EH (cell line): ENCODE data around the gene KCNK6.
A peak's percentile ranks its signal among the peaks of the same experiment; 100 is the strongest.

Experiments used
- DNase-seq: peaks from one replicate; pipeline ENCODE4 v3.0.0-alpha.2; 2015; ENCODE audit warnings: low read depth

KCNK6 gene

DNA sequence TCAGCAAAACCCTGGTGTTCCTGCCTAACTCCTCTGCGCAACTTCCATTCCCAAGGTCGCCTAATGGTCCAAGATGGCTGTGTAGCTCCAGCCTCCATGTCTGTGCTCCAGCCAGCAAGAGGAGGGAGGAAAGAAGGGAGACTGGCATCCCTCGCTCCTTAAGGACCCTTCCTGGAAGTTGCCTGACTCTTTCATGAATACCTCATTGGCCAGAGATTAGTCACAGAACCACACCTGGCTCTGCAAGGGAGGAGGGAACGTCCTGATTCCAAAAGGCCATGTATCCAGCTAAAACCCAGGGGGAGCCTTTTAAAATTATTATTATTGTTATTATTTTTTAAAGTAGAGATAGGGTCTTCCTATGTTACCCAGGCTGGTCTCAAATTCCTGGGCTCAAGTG is 4.8 kb downstream of the KCNK6 start:
- no peak for DNase-seq

DNA sequence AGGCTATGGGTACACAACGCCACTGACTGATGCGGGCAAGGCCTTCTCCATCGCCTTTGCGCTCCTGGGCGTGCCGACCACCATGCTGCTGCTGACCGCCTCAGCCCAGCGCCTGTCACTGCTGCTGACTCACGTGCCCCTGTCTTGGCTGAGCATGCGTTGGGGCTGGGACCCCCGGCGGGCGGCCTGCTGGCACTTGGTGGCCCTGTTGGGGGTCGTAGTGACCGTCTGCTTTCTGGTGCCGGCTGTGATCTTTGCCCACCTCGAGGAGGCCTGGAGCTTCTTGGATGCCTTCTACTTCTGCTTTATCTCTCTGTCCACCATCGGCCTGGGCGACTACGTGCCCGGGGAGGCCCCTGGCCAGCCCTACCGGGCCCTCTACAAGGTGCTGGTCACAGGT is 6.9 kb downstream of the KCNK6 start:
- DNase-seq = no peak

- DNase-seq = no peak
Observed at GRCh38 chr19:38329651-38330050, 10.0 kb downstream of the KCNK6 start.

DNA sequence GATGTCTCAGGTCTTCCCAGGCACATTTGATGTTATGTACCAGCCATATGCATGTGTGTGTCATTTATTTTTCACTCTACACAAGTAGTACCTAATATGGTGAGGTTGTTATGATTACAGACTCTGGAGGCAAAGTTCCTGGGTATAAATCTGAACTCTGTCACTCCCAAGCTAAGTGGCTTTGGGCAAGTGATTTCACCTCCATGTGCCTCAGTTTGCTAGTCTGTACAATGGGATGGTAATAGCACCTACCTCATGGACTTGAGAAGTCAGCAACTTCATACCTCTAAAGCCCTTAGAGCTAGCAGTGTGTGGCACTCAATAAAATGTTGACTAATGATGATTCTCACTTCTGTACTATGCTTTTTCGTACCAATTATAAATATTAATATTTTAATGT is 12.1 kb downstream of the KCNK6 start:
- DNase-seq = no peak

DNA sequence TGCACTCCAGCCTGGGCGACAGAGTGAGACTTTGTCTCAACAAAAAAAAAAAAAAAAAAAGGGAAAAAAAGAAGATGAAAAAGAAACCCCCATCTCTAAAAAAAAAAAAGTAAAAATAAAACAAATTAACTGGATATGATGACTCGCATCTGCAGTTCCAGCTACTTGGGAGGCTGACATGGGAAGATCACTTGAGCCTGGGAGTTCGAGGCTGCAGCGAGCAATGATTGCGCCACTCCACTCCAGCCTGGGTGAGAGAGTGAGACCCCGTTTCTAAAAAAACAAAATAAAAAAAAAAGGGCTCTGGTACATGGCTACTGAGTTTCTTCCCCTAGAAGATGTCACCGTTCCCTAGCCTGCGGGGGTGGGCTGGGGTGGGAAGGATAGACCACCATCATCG is 13.6 kb downstream of the KCNK6 start:
- peak; percentile 50 for DNase-seq

GRCh38 chr19:38335949-38336637 is 16.4 kb downstream of the KCNK6 start:
- DNase-seq = peak; percentile 98

GRCh38 chr19:38336638-38337359 is 17.2 kb downstream of the KCNK6 start:
- peak; percentile 94 for DNase-seq

DNA sequence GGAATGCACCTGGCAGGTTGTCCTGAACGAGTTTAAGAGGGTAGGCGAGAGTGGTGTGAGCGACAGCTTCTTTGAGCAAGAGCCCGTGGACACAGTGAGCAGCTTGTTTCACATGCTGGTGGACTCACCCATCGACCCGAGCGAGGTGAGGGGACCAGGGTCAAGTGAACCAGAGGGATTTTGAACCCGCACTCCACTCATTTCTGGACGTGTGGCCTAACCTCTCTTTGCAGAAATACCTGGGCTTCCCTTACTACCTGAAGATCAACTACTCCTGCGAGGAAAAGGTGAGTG is 17.7 kb downstream of the KCNK6 start:
- no peak for DNase-seq

DNA sequence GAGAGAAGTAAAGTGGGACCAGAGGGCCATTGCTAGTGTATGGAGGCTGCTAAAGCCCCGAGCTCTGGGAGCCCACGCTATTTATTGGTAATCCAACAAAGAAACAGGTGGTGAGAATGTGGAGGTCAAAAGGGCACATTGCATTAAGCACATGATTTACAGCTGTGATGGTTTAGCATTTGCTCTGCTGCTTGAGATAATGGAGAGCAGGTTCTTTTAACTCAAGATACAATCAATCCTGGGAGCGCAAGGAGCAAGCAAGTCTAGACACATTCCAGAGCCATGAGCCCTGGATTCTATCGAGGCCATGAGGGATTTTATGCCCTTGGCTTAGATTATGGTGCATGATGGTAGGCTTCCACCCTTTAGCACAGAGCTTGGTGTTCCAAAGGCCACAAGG is 19.4 kb downstream of the KCNK6 start:
- DNase-seq = peak; percentile 38

GRCh38 chr19:38340927-38341326 is 21.3 kb downstream of the KCNK6 start:
- DNase-seq = no peak

DNA sequence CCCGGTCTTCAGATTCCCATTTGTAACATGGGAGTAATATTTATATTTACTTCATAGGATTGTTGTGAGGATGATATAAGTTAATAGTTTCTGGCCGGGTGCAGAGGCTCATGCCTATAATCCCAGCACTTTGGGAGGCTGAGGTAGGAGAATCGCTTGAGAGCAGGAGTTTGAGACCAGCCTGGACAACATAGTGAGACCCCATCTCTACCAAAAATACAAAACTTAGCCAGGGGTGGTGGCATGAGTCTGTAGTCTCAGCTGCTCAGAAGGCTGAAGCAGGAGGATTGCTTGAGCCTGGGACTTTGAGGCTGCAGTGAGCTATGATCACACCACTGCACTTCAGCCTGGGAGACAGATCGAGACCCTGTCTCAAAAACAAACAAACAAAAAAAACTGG is 27.2 kb downstream of the KCNK6 start:
- DNase-seq = no peak

DNA sequence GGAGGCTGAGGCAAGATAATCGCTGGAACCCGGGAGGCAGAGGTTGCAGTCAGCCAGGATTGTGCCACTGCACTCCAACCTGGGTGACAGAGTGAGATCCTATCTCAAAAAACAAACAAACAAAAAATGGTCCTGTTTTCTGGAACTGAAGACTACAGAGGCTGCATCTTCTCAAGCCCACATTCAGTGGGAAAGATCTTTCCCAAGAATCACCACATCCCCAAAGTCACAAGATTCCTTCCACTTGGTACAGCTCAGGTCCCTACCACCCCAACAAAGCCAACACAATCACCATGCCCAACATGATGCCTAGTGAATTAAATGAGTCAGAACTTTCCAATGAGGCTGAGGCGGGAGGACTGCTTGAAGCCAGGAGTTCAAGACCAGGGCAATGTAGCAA is 31.2 kb downstream of the KCNK6 start:
- no peak for DNase-seq

DNA sequence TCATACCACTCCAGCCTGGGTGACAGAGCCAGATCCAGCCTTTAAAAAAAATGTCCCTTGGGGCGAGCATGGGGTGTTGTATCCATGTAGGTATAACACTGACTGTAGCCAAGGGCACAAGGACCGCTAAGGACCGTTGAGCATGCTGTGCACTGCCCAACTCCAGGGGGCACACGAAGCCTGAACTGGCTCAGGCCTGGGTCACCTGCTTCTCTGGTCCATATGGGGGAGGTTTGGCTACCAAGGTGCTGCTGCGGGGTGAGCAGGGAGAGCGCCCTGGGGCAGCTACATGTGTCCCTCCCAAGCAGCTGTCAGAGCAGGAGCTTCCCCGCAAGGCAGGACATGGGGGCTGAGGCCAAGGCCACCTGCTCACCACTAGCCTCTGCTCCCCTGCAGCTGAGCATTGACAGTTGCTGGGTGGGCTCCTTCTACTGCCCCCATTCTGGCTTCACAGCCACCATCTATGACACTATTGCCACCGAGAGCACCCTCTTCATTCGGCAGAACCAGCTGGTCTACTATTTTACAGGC is 32.3 kb downstream of the KCNK6 start:
- DNase-seq = no peak

DNA sequence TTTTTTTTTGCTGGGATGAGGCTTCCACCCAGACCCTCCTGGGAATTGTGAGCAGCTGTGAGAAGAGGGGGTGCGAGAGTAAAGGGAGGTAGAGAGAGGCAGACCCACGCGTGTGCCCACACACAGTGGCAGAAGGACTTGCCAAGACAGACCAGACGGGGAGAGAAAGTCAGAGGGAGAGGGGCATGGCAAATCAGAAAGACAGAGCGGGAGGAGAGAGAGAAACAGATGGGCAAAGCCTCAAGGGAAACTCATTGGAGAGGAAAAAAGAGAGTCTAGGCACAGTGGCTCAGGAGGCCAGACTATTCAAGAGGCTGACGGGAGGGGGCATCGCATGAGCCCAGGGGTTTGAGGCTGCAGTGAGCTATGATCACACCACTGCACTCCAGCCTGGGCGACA is 33.0 kb downstream of the KCNK6 start:
- DNase-seq = no peak

DNA sequence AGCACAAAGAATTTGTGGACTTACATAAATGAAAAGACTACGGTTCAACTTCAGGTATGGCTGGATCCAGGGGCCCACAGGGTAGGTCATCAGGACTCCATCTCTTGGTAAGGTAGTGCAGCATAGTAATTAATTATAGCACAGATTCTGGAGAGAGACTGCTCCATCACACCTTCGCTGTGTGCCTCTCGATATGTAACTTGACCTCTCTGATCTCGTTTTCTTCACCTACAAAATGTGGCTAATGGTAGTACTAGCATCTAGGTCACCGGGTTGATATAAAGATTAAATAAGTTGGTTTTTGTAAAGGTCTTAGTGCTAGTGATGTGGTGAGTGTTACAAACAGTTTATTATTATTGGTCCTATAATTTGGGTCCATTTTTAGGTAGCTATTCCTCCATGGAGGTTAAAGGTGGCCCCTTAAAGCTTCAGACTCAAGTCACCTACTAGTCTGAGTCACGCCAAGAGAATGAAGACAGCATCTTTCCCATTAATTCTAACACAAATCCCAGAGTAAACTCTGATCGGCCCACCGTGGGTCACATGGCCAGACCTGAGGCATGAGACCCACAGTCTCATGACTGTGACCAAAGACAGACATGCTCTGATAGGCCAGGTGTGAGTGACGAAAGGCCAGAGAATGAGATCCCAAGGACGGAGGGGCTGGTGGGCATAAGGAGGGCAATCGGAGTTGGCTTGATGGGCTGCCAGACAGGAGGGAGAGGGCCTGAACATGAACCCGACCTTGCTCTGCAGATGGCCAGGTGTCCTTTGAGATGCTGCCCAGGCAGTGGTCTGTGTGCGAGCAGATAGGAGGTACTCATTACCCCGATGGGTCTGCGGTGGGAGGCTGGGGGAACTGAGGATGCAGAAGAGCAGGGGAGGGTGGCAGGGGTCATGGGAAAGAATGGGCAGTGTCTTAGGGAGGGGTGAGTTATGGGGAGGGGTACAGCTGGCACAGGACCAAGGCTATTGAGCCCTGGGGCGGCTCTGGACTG is 36.4 kb downstream of the KCNK6 start:
- DNase-seq = no peak

- no peak for DNase-seq
Observed at GRCh38 chr19:38358071-38358470, 38.4 kb downstream of the KCNK6 start.

- no peak for DNase-seq
Observed at GRCh38 chr19:38359242-38360021, 39.8 kb downstream of the KCNK6 start.

- no peak for DNase-seq
Observed at GRCh38 chr19:38360351-38360750, 40.7 kb downstream of the KCNK6 start.

DNA sequence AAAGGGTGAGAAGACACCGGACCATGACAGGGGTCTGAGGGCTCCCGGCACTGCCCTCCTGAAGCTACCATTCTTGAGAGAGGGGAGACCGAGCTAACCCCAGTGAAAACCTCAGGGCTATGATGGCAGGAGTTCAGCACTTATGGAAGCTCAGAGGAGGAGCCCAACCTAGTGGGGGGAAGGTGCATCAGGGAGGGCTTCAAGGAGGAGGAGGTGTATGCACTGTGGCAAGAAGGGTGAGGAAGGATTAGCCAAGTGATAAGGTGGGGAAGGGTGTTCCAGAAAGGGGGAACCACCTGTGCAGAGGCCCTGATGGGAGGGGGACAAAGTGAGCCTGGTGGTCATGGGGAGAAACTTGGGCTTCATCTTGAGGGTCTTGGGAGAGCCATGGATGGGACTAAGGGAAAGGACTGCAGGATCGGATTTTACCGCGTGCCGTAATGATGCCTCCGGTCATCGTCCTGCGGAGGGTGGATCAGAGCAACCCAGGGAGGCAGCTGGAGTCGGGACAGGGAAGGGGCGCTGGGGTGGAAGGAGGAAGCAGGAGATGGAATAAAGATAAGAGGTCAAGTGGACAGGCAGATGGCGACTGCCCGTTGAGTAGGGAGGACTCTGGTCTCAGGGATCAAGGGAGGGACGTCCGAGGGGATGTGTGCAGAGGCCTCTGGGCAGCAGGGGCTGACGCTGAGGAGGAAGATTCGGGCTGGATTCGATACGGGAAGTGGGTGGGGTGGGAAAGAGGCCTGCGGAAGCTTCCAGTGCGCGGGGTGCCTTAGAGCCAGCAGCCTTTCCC is 41.4 kb downstream of the KCNK6 start:
- DNase-seq = no peak

DNA sequence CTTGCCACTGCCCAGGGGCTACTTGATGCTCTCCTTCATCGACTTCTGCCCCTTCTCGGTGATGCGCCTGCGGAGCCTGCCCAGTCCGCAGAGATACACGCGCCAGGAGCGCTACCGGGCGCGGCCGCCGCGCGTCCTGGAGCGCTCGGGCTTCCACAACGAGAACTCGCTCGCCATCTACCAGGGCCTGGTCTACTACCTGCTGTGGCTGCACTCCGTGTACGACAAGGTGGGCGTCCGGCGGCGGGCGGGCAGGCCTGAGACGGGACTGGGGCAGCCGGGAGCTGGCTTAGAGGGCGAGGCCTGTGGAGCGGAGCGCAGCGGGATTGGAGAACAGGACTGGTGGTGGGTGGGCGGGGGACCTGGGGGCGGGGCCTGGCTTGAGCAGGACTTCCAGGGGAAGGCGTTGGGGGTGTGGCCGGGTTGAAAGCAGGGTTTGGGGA is 42.0 kb downstream of the KCNK6 start:
- DNase-seq = peak; percentile 77
